Psoas muscle (tissue), 8 donors: ENCODE results near the gene ACD. TPM values are rescaled to one million over a fixed set of nuclear protein-coding genes. Genes with fewer than 3 reads are reported as not detected.

Experiments
- ATAC-seq, 4 donors: fragments of 200-7000 bp; cut with Tn5 transposase; one replicate each; pipeline ENCODE4 v1.9.1; 2020; ENCODE audit warnings: moderate library complexity in 3 of 4, mild to moderate bottlenecking in 2 of 4
- DNase-seq, 2 donors: peaks; one replicate each; pipeline ENCODE4 v3.0.0-alpha.2; 2020
- H3K27ac ChIP-seq: fragments of 200-600 bp; one replicate; pipeline ENCODE4 v1.8.0; 2022
- H3K27me3 ChIP-seq, 3 donors: fragments of 200-600 bp in 1 of 3; one replicate each; pipeline versions ENCODE4 v1.6.1 to v1.8.0; 2013 to 2022; ENCODE audit warnings: low read length in 2 of 3, mild to moderate bottlenecking in 2 of 3, moderate library complexity in 1 of 3; ENCODE audit not compliant: insufficient read depth in 3 of 3
- H3K36me3 ChIP-seq, 2 donors: fragments of 200-600 bp in 1 of 2; one replicate each; pipeline versions ENCODE4 v1.6.1 to v1.8.0; 2013 to 2022; ENCODE audit warnings: low read depth in 1 of 2, mild to moderate bottlenecking in 1 of 2, moderate library complexity in 1 of 2; ENCODE audit not compliant: insufficient read depth in 1 of 2
- H3K4me1 ChIP-seq: fragments of 200-600 bp; one replicate; pipeline ENCODE4 v1.8.0; 2022
- H3K4me3 ChIP-seq: fragments of 200-600 bp; one replicate; pipeline ENCODE4 v1.8.0; 2022; ENCODE audit warnings: mild to moderate bottlenecking
- H3K9me3 ChIP-seq: fragments of 200-600 bp; one replicate; pipeline ENCODE4 v1.8.0; 2022
- WGBS, 3 donors: extraction: QIAGEN DNeasy Blood & Tissue Kit; methylation state at CpG; one replicate each; pipeline versions ENCODE4 v1.1.6 to v1.1.7; 2013; 5-methylcytosine and 5-hydroxymethylcytosine counted together
- intact Hi-C, 2 donors: fragments of 100-400 bp; cut with DNase I; formaldehyde crosslinking; loops; one replicate each; pipeline versions ENCODE4 v1.11.0 to v1.14.2; 2022
- polyA plus RNA-seq, 3 donors: library from polyadenylated mRNA; stranded (reverse); fragments of 200-250 nt; gene quantifications; one replicate each; pipeline ENCODE4 v1.2.3, GENCODE V29; 2013
- total RNA-seq, 4 donors: library from RNA; stranded (reverse); fragmentation: NEBNext Ultra II Directional in 2 of 4; extraction: Animal tissue kit (Norgen Biotek cat#: 25700) in 2 of 4; gene quantifications; one replicate each; pipeline versions ENCODE4 v1.2.1 to v1.2.4, GENCODE V29; 2021 to 2023
- TF ChIP-seq, protein P1 (sequence below): fragments of 200-600 bp; IDR thresholded peaks from one replicate; pipeline ENCODE4 v1.8.0; 2022; ENCODE audit warnings: antibody characterized with exemption
- donor health status: healthy with polysubstance abuse.
- donor health status: DM: no; HTN: no; CAD: no; lungs with moderate emphysema.
- donor health status: Bipolar disorder and iron deficiency.
- donor health status: healthy.
- donor health status: DM: yes; HTN: yes; CAD: no.
- donor health status: DM: no; HTN: no; CAD: no.
- donor health status: DM: no; HTN: no; CAD: no.
- donor health status: DM: yes; HTN: yes; CAD: no.

Gene ACD
- total and polyA plus RNA-seq, 7 donors: 4.9 to 16.7 (median 8.9) TPM

DNA sequence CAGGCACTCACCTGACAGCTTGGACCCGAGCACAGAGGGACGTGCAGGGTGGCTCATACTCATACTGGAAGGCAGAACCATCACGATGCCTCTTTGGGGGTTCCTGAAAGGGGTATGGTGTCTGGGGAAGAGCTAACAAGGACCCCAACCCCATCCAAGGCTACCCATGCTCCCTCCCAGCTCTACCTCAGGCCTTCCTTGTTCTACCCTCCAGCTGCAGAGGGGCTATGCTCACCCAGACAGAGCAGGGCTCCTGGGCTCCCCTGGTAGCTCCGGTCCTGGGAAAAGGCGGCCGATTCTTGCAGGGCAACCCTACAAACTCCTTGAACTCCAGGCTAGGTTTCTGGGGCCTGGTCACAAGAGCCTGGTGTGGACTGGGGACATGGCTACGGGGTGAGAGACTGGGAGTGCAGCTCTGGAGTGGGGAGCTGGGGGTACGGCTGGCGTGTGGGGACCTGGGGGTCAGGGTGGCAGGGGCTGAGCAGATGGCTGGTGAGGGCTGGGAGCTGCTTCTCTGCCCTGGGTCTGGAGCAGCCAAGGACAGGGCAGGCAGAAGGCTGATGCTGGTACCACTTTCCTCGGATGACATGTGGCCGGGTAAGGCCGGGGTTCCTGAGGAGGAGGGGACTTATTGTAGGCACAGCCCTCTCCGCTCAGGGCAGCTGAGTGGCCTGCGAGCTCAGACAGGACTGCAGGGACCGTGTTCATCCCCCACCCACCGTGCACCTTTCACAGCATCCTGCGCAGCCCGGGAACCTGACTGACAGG is 2.1 kb downstream of the ACD start:
- Histone ChIP-seq H3K27me3 (peaks cover 0 to 20% (median 17%) of the 10 kb centered on the region in 3 donors), H3K36me3 (peaks cover 0 to 15% of the 10 kb centered on the region in 2 donors), H3K27ac (no peak overlapping the region), H3K9me3 (no peaks in the 10 kb centered on the region), H3K4me1 (peaks cover 16% of the 10 kb centered on the region), H3K4me3 (no peak overlapping the region)
- 89 to 92% (median 92%) methylated on average over 17 to 18 of the region's 18 CpGs for WGBS, 3 donors
- intact Hi-C loops: loop anchor here in 1 of 2 donors (2.0 to 5.0 kb wide), 2 partner anchors 21 to 91 kb away; no protein-coding TSS in a partner anchor
- TF ChIP-seq, protein P1, sequence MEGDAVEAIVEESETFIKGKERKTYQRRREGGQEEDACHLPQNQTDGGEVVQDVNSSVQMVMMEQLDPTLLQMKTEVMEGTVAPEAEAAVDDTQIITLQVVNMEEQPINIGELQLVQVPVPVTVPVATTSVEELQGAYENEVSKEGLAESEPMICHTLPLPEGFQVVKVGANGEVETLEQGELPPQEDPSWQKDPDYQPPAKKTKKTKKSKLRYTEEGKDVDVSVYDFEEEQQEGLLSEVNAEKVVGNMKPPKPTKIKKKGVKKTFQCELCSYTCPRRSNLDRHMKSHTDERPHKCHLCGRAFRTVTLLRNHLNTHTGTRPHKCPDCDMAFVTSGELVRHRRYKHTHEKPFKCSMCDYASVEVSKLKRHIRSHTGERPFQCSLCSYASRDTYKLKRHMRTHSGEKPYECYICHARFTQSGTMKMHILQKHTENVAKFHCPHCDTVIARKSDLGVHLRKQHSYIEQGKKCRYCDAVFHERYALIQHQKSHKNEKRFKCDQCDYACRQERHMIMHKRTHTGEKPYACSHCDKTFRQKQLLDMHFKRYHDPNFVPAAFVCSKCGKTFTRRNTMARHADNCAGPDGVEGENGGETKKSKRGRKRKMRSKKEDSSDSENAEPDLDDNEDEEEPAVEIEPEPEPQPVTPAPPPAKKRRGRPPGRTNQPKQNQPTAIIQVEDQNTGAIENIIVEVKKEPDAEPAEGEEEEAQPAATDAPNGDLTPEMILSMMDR: no peak
- ATAC-seq (no peak), DNase-seq (no peak)

DNA sequence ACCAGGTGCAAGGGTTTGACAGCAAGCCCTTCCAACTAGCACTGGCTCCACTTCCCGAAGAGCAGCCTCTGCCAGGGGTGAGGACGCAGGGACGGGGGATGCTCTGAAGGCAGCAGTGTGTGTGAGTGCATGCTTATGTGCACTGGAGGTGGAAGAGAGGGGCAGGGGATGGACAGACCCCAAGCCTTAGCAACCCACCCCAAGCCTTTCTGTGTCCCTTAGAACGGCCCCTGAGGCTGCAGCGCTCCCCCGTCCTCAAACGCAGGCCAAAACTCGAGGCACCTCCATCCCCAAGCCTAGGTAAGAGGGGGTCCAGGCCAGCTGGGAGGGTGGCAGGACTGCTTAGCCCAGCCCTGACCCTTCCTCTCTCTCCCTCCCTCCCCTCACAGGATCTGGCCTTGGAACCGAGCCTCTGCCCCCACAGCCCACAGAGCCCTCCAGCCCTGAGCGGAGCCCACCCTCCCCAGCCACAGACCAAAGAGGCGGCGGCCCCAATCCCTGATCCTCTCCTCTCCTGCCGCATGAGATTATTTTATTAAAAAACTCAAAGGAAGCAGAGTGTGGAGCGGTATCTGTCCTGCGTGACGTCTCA is 2.9 kb downstream of the ACD start:
- ATAC-seq (no peak), DNase-seq (no peak)
- 85 to 90% (median 88%) methylated on average over 16 of the region's 16 CpGs for WGBS, 3 donors
- TF ChIP-seq, protein P1: no peak
- no peak overlapping the region for H3K27ac ChIP-seq
- H3K36me3 ChIP-seq: peaks cover 0 to 8% of the 10 kb centered on the region in 2 donors
- H3K4me1 ChIP-seq: peaks cover 16% of the 10 kb centered on the region
- H3K27me3 ChIP-seq: peaks cover 0 to 28% (median 23%) of the 10 kb centered on the region in 3 donors
- no peaks in the 10 kb centered on the region for H3K9me3 ChIP-seq
- H3K4me3 ChIP-seq: no peak overlapping the region
- intact Hi-C loops: loop anchor here in 1 of 2 donors (2.0 to 5.0 kb wide), 2 partner anchors 20 to 90 kb away; no protein-coding TSS in a partner anchor

DNA sequence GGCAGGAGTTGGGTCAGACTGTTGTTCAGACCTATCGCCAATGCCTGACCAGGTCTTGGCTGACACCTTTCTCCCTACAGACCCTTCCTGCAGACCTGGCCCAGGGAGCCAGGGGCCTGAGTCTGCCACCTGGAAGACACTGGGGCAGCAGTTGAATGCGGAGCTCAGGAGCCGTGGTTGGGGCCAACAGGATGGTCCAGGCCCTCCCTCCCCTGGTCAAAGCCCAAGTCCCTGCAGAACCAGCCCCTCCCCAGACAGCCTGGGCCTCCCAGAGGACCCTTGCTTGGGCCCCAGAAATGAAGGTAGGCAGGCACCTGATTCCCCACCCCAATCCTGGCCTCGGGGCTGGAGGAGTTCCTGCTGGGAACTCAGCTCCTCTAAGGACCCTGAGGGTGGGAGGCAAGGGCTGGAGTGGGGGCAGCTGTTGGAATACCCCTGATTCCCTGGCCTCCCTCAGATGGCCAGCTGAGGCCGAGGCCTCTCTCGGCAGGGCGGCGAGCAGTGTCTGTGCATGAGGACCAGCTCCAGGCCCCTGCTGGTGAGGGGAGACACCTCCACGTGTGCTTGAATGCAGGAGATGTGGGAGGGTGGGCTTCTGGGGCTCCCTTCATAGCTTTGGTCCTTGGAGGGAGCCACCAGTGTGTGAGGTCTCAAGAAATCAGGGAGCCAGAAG is 3.6 kb downstream of the ACD start:
- Histone ChIP-seq H3K36me3 (peaks cover 0 to 8% of the 10 kb centered on the region in 2 donors), H3K4me1 (peaks cover 13% of the 10 kb centered on the region), H3K9me3 (no peaks in the 10 kb centered on the region), H3K27me3 (peaks cover 0 to 34% (median 29%) of the 10 kb centered on the region in 3 donors), H3K4me3 (no peak overlapping the region), H3K27ac (no peak overlapping the region)
- ATAC-seq: no peak
- no peak for DNase-seq
- 73 to 86% (median 77%) methylated on average over 8 to 9 of the region's 9 CpGs for whole genome bisulfite sequencing, 3 donors
- intact Hi-C loops: loop anchor here in 1 of 2 donors (2.0 to 5.0 kb wide), 2 partner anchors 20 to 89 kb away; no protein-coding TSS in a partner anchor
- TF ChIP-seq, protein P1: no peak

DNA sequence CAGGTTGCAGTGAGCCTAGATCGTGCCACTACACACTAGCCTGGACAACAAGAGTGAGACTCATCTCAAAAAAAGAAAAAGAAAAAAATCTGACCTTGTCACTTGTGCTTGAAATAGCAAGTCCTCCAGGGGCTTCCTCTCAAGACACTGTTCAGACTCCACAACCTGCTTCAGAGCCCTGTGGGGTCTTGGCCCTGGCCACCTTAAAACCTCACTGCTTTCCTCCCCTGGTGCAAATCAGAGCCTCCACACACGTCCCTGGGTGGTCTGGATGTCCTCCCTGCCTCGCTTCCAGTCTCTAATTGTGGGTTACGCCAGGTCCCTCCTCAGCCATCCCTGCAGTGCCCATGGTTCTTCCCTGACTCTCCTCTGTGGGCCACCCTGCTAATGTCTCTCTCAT is 4.7 kb downstream of the ACD start:
- intact Hi-C loops: loop anchor here in 1 of 2 donors (5.0 kb wide), 1 partner anchor 88 kb away; no protein-coding TSS in a partner anchor
- WGBS, 3 donors: 54 to 60% (median 55%) methylated on average over 4 of the region's 4 CpGs
- Histone ChIP-seq H3K4me1 (peaks cover 7% of the 10 kb centered on the region), H3K27ac (no peak overlapping the region), H3K36me3 (peaks cover 0 to 8% of the 10 kb centered on the region in 2 donors), H3K9me3 (no peaks in the 10 kb centered on the region), H3K27me3 (peaks cover 0 to 40% (median 31%) of the 10 kb centered on the region in 3 donors), H3K4me3 (no peak overlapping the region)
- DNase-seq (no peak), ATAC-seq (no peak)
- TF ChIP-seq, protein P1: no peak
